AG09319 (cell line): Measurements from ENCODE around the gene FRMD4B.
"Not testable (repeated sequence)": the region's sequence is repeated elsewhere in the genome, so short reads cannot be mapped to it uniquely, and the experiment has no call there.

Experiments used
- DNase-seq: peaks from one replicate; pipeline ENCODE4 v3.0.0-alpha.2; 2010; ENCODE audit warnings: low read depth; ENCODE audit errors: extremely low read depth
- TF ChIP-seq, protein P1 (sequence below): IDR thresholded peaks from 2 replicates; pipeline ENCODE4 v1.5.1; 2011; ENCODE audit warnings: low read depth, mild to moderate bottlenecking, inconsistent platforms, low read length, moderate library complexity

The FRMD4B gene

DNA sequence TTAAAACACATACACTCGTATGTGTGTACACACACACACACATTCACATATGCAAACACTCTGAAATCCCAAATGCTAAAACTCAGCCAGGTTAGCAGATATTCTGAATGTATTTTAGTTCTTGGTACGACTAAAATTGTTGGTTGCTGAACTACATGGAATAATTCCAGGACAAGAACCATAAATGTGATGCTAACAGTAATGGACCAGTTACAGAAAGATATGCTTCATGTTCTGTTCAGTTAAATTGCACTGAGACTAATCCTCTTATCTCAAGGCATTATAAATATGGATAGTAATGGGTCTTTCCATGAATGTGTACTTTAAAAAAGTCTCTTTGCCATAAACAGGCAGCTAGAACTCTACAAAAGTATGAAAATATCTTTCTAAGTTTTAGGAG is 113.3 kb downstream of the FRMD4B start:
- TF ChIP-seq, protein P1, sequence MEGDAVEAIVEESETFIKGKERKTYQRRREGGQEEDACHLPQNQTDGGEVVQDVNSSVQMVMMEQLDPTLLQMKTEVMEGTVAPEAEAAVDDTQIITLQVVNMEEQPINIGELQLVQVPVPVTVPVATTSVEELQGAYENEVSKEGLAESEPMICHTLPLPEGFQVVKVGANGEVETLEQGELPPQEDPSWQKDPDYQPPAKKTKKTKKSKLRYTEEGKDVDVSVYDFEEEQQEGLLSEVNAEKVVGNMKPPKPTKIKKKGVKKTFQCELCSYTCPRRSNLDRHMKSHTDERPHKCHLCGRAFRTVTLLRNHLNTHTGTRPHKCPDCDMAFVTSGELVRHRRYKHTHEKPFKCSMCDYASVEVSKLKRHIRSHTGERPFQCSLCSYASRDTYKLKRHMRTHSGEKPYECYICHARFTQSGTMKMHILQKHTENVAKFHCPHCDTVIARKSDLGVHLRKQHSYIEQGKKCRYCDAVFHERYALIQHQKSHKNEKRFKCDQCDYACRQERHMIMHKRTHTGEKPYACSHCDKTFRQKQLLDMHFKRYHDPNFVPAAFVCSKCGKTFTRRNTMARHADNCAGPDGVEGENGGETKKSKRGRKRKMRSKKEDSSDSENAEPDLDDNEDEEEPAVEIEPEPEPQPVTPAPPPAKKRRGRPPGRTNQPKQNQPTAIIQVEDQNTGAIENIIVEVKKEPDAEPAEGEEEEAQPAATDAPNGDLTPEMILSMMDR = no peak
- no peak for DNase-seq

DNA sequence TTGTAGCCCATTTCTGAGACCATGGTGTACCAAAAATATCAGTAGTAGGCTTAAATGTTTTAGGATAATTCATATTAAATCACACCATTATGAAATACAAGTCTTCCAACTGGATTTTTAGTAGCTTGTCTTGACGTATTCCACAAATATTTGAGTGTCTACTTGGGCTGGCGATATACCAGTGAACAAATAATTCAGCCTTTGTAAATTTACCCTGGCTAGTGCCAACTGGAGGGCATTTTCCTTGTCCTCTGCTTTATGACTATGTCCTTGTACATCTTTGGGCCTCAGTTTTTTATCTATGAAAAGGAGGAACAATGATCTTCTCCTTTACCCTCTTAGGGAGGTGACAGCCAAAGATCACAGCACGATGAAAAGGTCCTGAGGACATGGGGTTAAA is 114.8 kb downstream of the FRMD4B start:
- TF ChIP-seq, protein P1 = no peak
- DNase-seq = no peak

DNA sequence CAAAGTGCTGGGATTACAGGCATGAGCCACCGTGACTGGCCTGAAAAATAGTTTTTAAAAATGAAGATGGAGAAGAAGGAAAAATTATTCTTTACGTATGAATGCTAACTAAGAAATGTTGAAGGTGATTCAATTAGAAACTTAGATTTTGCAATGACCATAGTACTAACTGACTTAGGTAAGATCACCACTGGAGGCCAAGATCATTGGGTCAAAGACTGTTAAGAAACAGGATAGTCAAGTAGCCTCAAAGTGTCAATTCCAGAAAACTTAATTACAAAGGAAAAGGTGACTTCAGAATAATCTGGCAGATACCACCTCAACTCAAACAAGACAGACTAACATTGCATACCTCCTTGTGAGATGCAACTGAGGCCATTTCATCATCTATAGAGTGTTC is 119.3 kb downstream of the FRMD4B start:
- no peak for DNase-seq
- TF ChIP-seq, protein P1 = no peak

DNA sequence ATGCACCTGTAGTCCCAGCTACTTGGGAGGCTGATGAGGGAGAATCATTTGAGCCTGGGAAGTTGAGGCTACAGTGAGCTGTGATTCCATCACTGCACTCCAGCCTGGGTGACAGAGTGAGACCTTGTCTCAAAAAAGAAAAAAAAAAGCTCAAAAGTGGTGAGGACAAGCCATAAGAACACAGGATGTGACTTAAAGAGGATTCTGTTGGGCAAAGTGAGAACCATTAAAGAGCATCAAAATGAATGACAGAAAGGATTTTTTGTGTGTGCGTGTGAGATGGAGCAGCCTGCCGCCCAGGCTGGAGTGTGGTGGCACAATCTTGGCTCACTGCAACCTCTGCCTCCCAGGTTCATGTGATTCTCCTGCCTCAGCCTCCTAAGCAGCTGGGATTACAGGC is 119.8 kb downstream of the FRMD4B start:
- DNase-seq = not testable (repeated sequence)

DNA sequence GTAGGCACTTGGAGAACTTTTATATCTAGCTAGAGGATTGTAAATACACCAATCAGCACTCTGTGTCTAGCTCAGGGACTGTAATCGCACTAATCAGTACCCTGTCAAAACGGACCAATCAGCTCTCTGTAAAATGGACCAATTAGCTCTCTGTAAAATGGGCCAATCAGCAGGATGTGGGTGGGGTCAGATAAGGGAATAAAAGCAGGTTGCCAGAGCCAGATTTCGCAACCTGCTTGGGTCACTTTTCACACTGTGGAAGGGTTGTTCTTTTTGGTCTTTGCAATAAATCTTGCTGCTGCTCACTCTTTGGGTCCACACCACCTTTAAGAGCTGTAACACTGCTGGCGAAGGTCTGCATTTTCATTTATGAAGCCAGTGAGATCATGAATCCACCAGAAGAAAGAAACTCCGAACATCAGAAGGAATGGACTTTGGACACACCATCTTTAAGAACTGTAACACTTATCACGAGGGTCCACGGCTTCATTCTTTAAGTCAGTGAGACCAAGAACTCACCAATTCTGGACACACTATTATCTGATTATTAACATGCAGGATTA is 125.0 kb downstream of the FRMD4B start:
- not testable (repeated sequence) for DNase-seq

DNA sequence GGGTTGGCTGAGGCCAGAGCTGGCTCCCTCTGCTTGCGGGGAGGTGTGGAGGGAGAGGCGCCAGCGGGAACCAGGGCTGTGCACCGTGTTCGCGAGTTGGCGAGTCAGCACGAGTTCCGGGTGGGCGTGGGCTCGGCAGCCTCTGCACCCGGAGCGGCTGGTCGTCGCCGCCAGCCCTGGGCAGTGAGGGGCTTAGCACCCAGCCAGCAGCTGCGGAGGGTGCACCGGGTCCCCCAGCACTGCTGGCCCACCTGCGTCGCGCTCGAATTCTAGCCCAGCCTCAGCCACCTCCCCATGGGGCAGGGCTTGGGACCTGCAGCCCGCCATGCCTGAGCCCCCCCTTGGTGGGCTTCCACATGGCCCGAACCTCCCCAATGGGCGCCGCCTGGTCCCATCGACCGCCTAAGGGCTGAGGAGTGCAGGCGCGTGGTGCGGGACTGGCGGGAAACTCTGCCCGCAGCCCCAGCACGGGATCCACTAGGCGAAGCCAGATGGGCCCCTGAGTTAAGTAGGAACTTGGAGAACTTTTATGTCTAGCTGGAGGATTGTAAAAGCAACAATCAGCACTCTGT is 125.6 kb downstream of the FRMD4B start:
- DNase-seq = no peak
- TF ChIP-seq, protein P1 = no peak

DNA sequence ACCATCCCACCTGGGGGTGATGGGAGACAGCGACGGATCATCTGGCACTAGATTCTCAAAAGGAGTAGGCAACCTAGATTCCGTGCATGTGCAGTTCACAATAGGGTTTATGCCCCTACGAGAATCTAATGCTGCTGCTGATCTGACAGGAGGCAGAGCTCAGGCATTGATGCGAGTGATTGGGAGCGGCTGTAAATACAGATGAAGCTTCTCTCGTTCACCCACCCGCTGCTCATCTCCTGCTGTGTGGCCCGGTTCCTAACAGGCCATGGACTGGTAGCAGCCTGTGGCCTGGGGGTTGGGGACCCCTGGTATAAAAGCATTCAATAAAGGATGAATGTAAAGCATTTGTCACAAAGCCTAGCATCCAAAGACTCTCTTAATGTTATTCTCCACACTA is 126.8 kb downstream of the FRMD4B start:
- TF ChIP-seq, protein P1 = no peak
- no peak for DNase-seq

DNA sequence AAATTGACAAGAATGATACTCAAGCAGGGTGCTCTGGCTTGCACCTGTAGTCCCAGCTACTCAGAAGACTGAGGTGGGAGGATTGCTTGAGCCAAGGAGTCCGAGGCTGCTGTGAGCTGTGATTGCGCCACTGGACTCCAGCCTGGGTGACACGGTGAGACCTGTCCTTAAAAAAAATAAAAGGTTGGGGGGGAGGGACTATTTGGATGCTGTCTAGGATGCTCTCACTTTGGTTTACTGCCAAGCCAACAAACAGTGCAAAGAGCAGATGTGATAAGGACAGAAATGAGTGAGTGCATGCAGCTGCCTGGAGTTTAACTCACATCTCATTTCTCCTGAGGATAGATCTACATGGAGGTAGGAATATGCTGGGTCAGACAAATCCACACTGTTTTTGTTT is 130.0 kb downstream of the FRMD4B start:
- TF ChIP-seq, protein P1 = no peak
- DNase-seq = no peak
